ENCODE data around the gene TFF3. TPM values are rescaled to one million over a fixed set of nuclear protein-coding genes. Genes with fewer than 3 reads are reported as not detected.

The TFF3 gene
- total and polyA plus RNA-seq, 2 of the 13 experiments (the other 11 are each of a cell fraction or from before 2014, with no cell fraction given): 14.2 to 26.9 TPM

- H2AFZ ChIP-seq (ENCODE audit: low read length): no peak overlapping the region
- H3K4me3 ChIP-seq (replicated peaks in 1 of 3; ENCODE audit: insufficient read depth in 1 of 3, low read depth in 2 of 3, low read length in 3 of 3): peak overlapping the region in 2 of 3 experiments; percentile 11 to 59; a peak in 2 of 6 replicates
- H3K4me1 ChIP-seq (ENCODE audit: insufficient read depth, low read length): peaks cover 21% of the 10 kb centered on the region
- H3K9me3 ChIP-seq (ENCODE audit: low read length): no peaks in the 10 kb centered on the region
- ChIA-PET POLR2A (no interaction called here), CTCF (ENCODE audit: low intra/inter-chr PET ratio, low total read pairs) (interaction anchor here (3.6 to 4.1 kb wide), 2 partner anchors 43 to 112 kb away, joined by 27 to 33 read pairs; no protein-coding TSS in a partner anchor)
- in situ Hi-C loops (cut with HindIII; ENCODE audit: extremely low pct_ligation_motif_present, low pct_unique_long_range_greater_than_20kb) (no loop called here), intact Hi-C loops (cut with micrococcal nuclease; ENCODE audit: unreplicated experiment) (loop anchor here (1.0 kb wide), 3 partner anchors 43 to 112 kb away; no protein-coding TSS in a partner anchor)
- ATAC-seq: peak; percentile 96
- WGBS (ENCODE audit: low lambda C conversion rate): 13% methylated on average over 16 of the region's 23 CpGs
- H3K4me2 ChIP-seq (ENCODE audit: low read depth, low read length): peak overlapping the region; percentile 85
- no TSS peak for BruUV-seq (replicated peaks)
- no peak overlapping the region for H3K27ac ChIP-seq (ENCODE audit: extremely low read length, insufficient read depth, low read length)
- H3K27me3 ChIP-seq (ENCODE audit: control insufficient read depth in 1 of 2, insufficient read depth in 2 of 2, low read length in 2 of 2): no peaks in the 10 kb centered on the region; a peak in 2 of 5 replicates
- DNase-seq (ENCODE audit: low spot score): peak; percentile 70
- FAIRE-seq: peak; percentile 87
- no peaks in the 10 kb centered on the region for H3K79me2 ChIP-seq (ENCODE audit: insufficient read depth, low read length)
- no peaks in the 10 kb centered on the region for H3K36me3 ChIP-seq (replicated peaks in 1 of 2; ENCODE audit: control insufficient read depth in 1 of 2, insufficient read depth in 2 of 2, low read length in 2 of 2)
- H3K9ac ChIP-seq (ENCODE audit: insufficient read depth, low read depth, low read length): no peak overlapping the region
- no peaks in the 10 kb centered on the region for H4K20me1 ChIP-seq (ENCODE audit: insufficient read depth, low read length)
- 0 out of 2 replicates have a peak, but pooled peaks have one; percentile 8 for TF ChIP-seq GABPB1 (CRISPR knock-in tag; IDR thresholded peaks at IDR 0.05)
- TF ChIP-seq ELF1 (CRISPR knock-in tag; IDR thresholded peaks at IDR 0.05): 0 out of 2 replicates have a peak, but pooled peaks have one; percentile 24
- TF ChIP-seq SRY (CRISPR knock-in tag; IDR thresholded peaks at IDR 0.05): 0 out of 2 replicates have a peak, but pooled peaks have one; percentile 37
- TF ChIP-seq CTCF (CRISPR knock-in tag; IDR thresholded peaks at IDR 0.05): peak; percentile 87
- no peak for TF ChIP-seq HNF4G (IDR thresholded peaks at IDR 0.05; ENCODE audit: borderline replicate concordance, low read depth, low read length)
- TF ChIP-seq HNF4G (CRISPR knock-in tag; IDR thresholded peaks at IDR 0.05; ENCODE audit: borderline replicate concordance, low read depth): no peak
- 0 out of 2 replicates have a peak, but pooled peaks have one; percentile 18 for TF ChIP-seq ZNF501 (CRISPR knock-in tag; IDR thresholded peaks at IDR 0.05)
- TF ChIP-seq ATF4 (CRISPR knock-in tag; IDR thresholded peaks at IDR 0.05): no peak
- TF ChIP-seq CENPX (CRISPR knock-in tag; IDR thresholded peaks at IDR 0.05): no peak
- TF ChIP-seq GATAD2A (CRISPR knock-in tag; IDR thresholded peaks at IDR 0.05): 0 out of 2 replicates have a peak, but pooled peaks have one; percentile 24
- peak; percentile 35 for TF ChIP-seq FOSL2 (CRISPR knock-in tag; IDR thresholded peaks at IDR 0.05)
- TF ChIP-seq SOX13 (IDR thresholded peaks at IDR 0.05): no peak
- 0 out of 4 replicates have a peak, but pooled peaks of 1 of the 2 experiments have one; percentile 8 for TF ChIP-seq SOX13 (CRISPR knock-in tag; conservative IDR thresholded peaks at IDR 0.05 in 1 of 2, IDR thresholded peaks at IDR 0.05 in 1 of 2)
- TF ChIP-seq SSRP1 (CRISPR knock-in tag; IDR thresholded peaks at IDR 0.05): 0 out of 2 replicates have a peak, but pooled peaks have one; percentile 43
- TF ChIP-seq NRL (CRISPR knock-in tag; IDR thresholded peaks at IDR 0.05; ENCODE audit: borderline replicate concordance): no peak
- no peak for TF ChIP-seq ZNF274 (CRISPR knock-in tag; IDR thresholded peaks at IDR 0.05)
- no peak for TF ChIP-seq PLSCR1 (CRISPR knock-in tag; IDR thresholded peaks at IDR 0.05; ENCODE audit: borderline replicate concordance)
- TF ChIP-seq SMC3 (IDR thresholded peaks at IDR 0.05; ENCODE audit: low read length): peak; percentile 95
- TF ChIP-seq ATF3 (CRISPR knock-in tag; IDR thresholded peaks at IDR 0.05): no peak
- TF ChIP-seq TARDBP (CRISPR knock-in tag; IDR thresholded peaks at IDR 0.05): peak; percentile 41; the same call in 1 of the 2 replicates
Observed at GRCh38 chr21:42337830-42338728, 22.9 kb upstream of the TFF3 start.
